Central memory CD8-positive, alpha-beta T cell (primary cell): Measurements from ENCODE around the gene CRYGN.

Source experiments
- ATAC-seq: fragments of 150-1000 bp; cut with Tn5 transposase; replicated peaks from 2 replicates; pipeline ENCODE4 v1.10.0; 2022; ENCODE audit warnings: mild to moderate bottlenecking, moderate FRiP score, moderate number of reproducible peaks; ENCODE audit not compliant: poor library complexity, severe bottlenecking; ENCODE audit errors: extremely low read depth
- DNase-seq, 2 donors: peaks; one replicate each; pipeline ENCODE4 v3.0.0; 2021; ENCODE audit warnings: low spot score in 2 of 2
- H3K27ac Mint-ChIP-seq: one replicate; pipeline ENCODE4 v1.8.0; 2022; ENCODE audit warnings: low read depth, mild to moderate bottlenecking, moderate library complexity, mixed read lengths
- H3K27me3 Mint-ChIP-seq: one replicate; pipeline ENCODE4 v1.8.0; 2022; ENCODE audit warnings: mixed read lengths
- H3K36me3 Mint-ChIP-seq: one replicate; pipeline ENCODE4 v1.8.0; 2022; ENCODE audit warnings: mild to moderate bottlenecking, moderate library complexity, mixed read lengths; ENCODE audit not compliant: insufficient read depth
- H3K4me1 Mint-ChIP-seq: one replicate; pipeline ENCODE4 v1.8.0; 2022; ENCODE audit warnings: mixed read lengths
- H3K4me3 Mint-ChIP-seq: one replicate; pipeline ENCODE4 v1.8.0; 2022; ENCODE audit warnings: mild to moderate bottlenecking, moderate library complexity, mixed read lengths
- H3K9me3 Mint-ChIP-seq: one replicate; pipeline ENCODE4 v1.8.0; 2022; ENCODE audit warnings: mixed read lengths

The CRYGN gene

DNA sequence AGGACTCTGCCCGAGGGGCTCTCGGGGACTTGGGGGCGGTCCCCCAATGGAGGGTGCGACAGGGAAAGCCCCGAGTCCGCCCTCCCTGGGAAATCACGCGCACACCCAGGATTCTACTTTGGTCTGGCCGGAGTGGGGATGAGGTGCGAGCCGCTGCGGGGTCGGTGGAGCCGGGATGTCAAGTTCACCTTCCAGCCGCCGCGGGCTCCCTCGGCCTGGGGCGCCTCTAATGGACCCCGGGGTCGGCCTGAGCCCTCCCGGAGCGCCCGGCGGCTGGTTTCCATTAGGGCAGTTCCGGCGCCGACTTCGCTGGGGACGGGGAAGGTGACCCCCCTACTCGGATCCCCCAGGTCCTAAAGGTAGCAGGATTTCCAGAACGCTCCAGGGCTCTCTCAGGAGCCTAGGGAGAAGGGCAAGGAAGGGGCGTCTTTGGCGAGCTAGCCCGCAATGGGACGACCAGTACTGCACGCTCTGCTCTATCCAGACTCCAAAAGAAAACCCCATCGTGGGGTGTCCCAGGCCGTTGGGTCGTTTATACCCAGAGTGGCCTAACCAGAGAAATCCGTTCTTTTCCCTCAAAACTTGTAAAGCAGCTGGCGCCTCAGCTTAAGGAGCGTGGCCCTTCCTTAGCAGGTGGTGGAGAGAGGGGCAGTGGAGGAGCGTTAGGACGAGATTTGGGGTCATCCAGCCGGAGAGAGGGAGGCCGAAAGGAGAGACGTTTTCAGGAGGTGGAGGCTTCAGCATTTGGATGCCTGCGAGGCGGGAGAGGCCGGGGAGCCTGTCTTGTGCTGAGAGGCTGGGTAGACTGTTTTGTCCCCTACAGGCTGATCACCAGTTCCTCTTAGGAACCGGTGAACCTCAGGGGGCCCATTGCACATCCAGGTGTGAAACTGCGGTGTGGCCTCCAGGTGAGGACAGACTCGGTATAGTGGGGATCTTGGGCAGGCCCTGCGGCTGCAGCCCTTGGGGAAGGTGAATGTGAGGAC is 29.2 kb downstream of the CRYGN start:
- peaks cover 43% of the 10 kb centered on the region for H3K4me1 Mint-ChIP-seq
- peaks cover 34% of the 10 kb centered on the region for H3K36me3 Mint-ChIP-seq
- peaks cover 26% of the 10 kb centered on the region for H3K27me3 Mint-ChIP-seq
- H3K9me3 Mint-ChIP-seq: no peaks in the 10 kb centered on the region
- H3K4me3 Mint-ChIP-seq: peak overlapping the region; percentile 69
- DNase-seq (peak; percentile 25 to 31), ATAC-seq (no peak)
- peak overlapping the region; percentile 94 for H3K27ac Mint-ChIP-seq

- Mint-ChIP-seq H3K4me1 (peaks cover 43% of the 10 kb centered on the region), H3K27me3 (peaks cover 26% of the 10 kb centered on the region), H3K9me3 (no peaks in the 10 kb centered on the region), H3K36me3 (peaks cover 34% of the 10 kb centered on the region), H3K4me3 (peak within 1 kb of the TSS; percentile 69), H3K27ac (peak within 1 kb of the TSS; percentile 94)
- ATAC-seq: peak; percentile 1
- peak; percentile 26 to 34 for DNase-seq
These were observed 30.1 kb downstream of the CRYGN start, which contains the start of gene WDR86 for GRCh38 chr7:151409667-151410404. TSS of gene WDR86 (minus strand) at chr7:151410038. CDS start at chr7:151409589, 449 bp downstream.

GRCh38 chr7:151408839-151409666 is 30.9 kb downstream of the CRYGN start:
- ATAC-seq (peak; percentile 90), DNase-seq (peak; percentile 58 to 87)
- Mint-ChIP-seq H3K9me3 (no peaks in the 10 kb centered on the region), H3K36me3 (peaks cover 34% of the 10 kb centered on the region), H3K4me3 (peak overlapping the region; percentile 69), H3K27ac (peak overlapping the region; percentile 86), H3K27me3 (peaks cover 26% of the 10 kb centered on the region), H3K4me1 (peaks cover 36% of the 10 kb centered on the region)

- Mint-ChIP-seq H3K27ac (peak overlapping the region; percentile 86), H3K36me3 (peaks cover 33% of the 10 kb centered on the region), H3K4me3 (peak overlapping the region; percentile 69), H3K9me3 (no peaks in the 10 kb centered on the region), H3K4me1 (peaks cover 31% of the 10 kb centered on the region), H3K27me3 (peaks cover 26% of the 10 kb centered on the region)
- ATAC-seq: no peak
- no peak for DNase-seq
These were observed 31.5 kb downstream of the CRYGN start for GRCh38 chr7:151408498-151408838.

- Mint-ChIP-seq H3K4me1 (peaks cover 20% of the 10 kb centered on the region), H3K9me3 (no peaks in the 10 kb centered on the region), H3K27me3 (peaks cover 17% of the 10 kb centered on the region), H3K4me3 (no peak overlapping the region), H3K36me3 (peaks cover 26% of the 10 kb centered on the region), H3K27ac (peak overlapping the region; percentile 86)
- DNase-seq (no peak), ATAC-seq (no peak)
These were observed 32.9 kb downstream of the CRYGN start for GRCh38 chr7:151406886-151407583.

- ATAC-seq (no peak), DNase-seq (no peak)
- peak overlapping the region; percentile 86 for H3K27ac Mint-ChIP-seq
- no peaks in the 10 kb centered on the region for H3K9me3 Mint-ChIP-seq
- no peak overlapping the region for H3K4me3 Mint-ChIP-seq
- H3K4me1 Mint-ChIP-seq: peaks cover 16% of the 10 kb centered on the region
- H3K36me3 Mint-ChIP-seq: peaks cover 22% of the 10 kb centered on the region
- H3K27me3 Mint-ChIP-seq: peaks cover 9% of the 10 kb centered on the region
These were observed 33.7 kb downstream of the CRYGN start for GRCh38 chr7:151406051-151406875.

GRCh38 chr7:151405588-151405987 is 34.4 kb downstream of the CRYGN start:
- no peaks in the 10 kb centered on the region for H3K9me3 Mint-ChIP-seq

GRCh38 chr7:151405056-151405455 is 34.9 kb downstream of the CRYGN start:
- Mint-ChIP-seq H3K4me3 (no peak overlapping the region), H3K27me3 (no peaks in the 10 kb centered on the region), H3K9me3 (no peaks in the 10 kb centered on the region), H3K4me1 (peaks cover 8% of the 10 kb centered on the region), H3K27ac (no peak overlapping the region), H3K36me3 (peaks cover 12% of the 10 kb centered on the region)
- ATAC-seq (no peak), DNase-seq (no peak)

More at GRCh38 chr7:151405588-151405987, 34.4 kb downstream of the CRYGN start:
- peaks cover 2% of the 10 kb centered on the region for H3K27me3 Mint-ChIP-seq
- H3K4me1 Mint-ChIP-seq: peaks cover 9% of the 10 kb centered on the region
- H3K27ac Mint-ChIP-seq: no peak overlapping the region
- ATAC-seq (no peak), DNase-seq (no peak)
- H3K4me3 Mint-ChIP-seq: no peak overlapping the region
- peaks cover 17% of the 10 kb centered on the region for H3K36me3 Mint-ChIP-seq

GRCh38 chr7:151404216-151405011 is 35.5 kb downstream of the CRYGN start:
- H3K4me1 Mint-ChIP-seq: peaks cover 8% of the 10 kb centered on the region
- ATAC-seq: no peak
- peaks cover 8% of the 10 kb centered on the region for H3K36me3 Mint-ChIP-seq
- H3K4me3 Mint-ChIP-seq: no peak overlapping the region
- no peaks in the 10 kb centered on the region for H3K9me3 Mint-ChIP-seq
- no peak for DNase-seq
- H3K27me3 Mint-ChIP-seq: no peaks in the 10 kb centered on the region
- no peak overlapping the region for H3K27ac Mint-ChIP-seq

DNA sequence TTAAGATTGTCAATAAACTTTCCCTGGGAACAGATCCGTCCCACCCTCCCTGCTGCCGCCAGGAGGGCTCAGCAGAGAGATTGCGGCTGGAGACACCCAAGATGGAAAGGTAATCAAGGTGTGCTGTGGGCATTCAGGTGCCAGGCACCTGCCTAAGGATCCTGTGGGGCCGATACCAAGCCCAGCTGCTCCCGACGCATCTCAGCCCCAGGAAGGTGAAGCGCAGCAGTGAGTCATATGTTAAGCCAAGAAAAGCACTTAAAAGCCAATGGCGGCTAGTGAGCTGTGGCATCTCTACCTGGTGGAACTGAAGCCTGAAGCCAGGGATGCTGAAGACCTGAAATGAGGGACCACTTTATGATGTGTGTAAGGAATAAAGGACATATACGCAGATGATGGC is 36.2 kb downstream of the CRYGN start:
- ATAC-seq (no peak), DNase-seq (no peak)
- no peak overlapping the region for H3K27ac Mint-ChIP-seq
- H3K27me3 Mint-ChIP-seq: no peaks in the 10 kb centered on the region
- no peaks in the 10 kb centered on the region for H3K9me3 Mint-ChIP-seq
- no peak overlapping the region for H3K4me3 Mint-ChIP-seq
- H3K4me1 Mint-ChIP-seq: peaks cover 5% of the 10 kb centered on the region
- peaks cover 3% of the 10 kb centered on the region for H3K36me3 Mint-ChIP-seq
